ENCODE results near the gene CERS6. TPM values are rescaled to one million over a fixed set of nuclear protein-coding genes. Genes with fewer than 3 reads are reported as not detected.
A peak's percentile ranks its signal among the peaks of the same experiment; 100 is the strongest.

The CERS6 gene
- total and polyA plus RNA-seq, 8 donors: 3.2 to 18.0 (median 7.6) TPM

DNA sequence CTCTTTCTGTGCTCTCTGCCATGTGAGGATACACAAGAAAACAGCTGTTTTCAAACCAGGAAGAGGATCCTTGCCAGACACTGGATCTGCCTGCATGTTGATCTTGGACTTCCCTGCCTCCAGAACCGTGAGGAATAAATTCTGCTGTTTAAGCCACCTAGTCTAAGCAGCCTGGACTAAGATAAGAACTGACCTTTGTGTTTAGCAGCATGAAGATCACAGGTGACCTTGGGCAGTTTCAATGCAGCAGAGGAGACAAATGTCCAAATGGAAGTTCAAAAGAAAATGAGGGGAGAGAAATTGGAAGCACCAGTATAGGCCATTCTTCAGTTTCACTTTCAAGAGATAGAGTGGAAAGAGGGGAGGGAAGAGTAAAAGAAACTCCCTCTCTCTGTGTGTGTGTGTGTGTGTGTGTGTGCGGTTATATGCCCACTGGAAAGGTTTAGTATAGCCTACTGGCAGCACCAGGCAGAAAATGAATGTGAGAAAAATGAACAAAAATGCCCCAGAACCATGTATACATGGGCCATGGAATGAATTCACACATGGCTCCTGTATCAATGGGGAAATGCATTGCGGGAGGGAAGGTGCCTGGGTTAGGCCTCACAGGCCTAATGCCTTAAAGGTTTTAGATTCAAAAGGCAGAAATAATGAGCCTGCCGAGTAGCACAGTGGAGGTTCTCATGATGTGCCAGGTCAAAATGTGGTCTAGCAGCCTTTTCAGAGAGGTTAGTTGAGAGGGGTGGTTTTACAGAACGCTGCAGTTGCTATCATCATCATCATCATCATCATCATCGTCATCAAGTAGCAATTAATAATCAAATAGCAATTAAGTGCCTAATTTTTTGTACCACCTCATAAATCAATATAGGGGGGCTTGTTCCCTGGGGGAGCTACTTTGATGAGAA lies 1.1 kb upstream of the CERS6 start:
- TF ChIP-seq CTCF (IDR thresholded peaks at IDR 0.05): no peak
- no peaks in the 10 kb centered on the region for H3K36me3 ChIP-seq
- no peak overlapping the region for H3K27ac ChIP-seq
- FAIRE-seq (no peak), ATAC-seq (no peak), DNase-seq (no peak)
- 68 to 69% methylated on average over 6 of the region's 6 CpGs for WGBS, 2 donors
- intact Hi-C loops (cut with DNase I): no loop called here
- H3K4me1 ChIP-seq: peaks cover 0 to 6% (median 0%) of the 10 kb centered on the region in 3 donors
- H3K4me3 ChIP-seq: peak overlapping the region in 3 of 4 donors; percentile 58 to 96 (median 91)
- no peaks in the 10 kb centered on the region for H3K27me3 ChIP-seq
- no peaks in the 10 kb centered on the region for H3K9me3 ChIP-seq

DNA sequence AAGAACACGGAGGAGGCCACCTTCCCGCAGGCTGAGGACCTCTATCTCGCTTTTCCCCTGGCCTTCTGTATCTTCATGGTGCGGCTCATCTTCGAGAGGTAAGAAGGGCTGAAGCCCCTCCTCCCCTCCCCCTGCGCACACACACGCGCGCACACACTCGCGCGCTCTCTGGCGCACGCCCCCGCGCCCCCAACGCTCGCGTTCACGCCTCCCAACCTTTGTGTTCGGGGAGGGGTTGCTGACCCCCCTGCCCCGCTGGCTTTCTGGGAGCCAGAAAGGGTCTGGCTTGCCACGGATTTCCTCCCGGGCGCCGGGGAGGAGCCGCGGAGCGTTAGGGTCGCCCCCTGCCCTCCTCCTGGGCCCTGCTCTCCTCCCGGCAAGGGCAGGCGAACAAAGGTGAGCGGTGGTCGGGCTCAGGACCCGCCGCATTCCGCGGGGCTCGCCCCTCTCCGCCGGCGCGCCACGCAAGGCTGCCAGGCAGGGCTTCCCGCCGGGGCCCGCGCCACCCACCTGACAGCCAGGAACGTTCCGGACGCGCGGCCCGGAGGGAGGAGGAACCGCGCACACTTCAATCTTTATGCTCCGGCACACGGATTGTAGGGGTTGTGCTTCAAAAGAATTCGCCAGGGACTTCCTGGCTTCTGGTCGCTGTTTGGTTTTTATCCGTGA lies 583 bp downstream of the CERS6 start:
- peak; percentile 22 to 79 (median 42) for DNase-seq
- WGBS, 2 donors: 0% methylated on average over 55 to 61 of the region's 61 CpGs
- H3K4me1 ChIP-seq: peaks cover 0 to 6% (median 0%) of the 10 kb centered on the region in 3 donors
- TF ChIP-seq CTCF (IDR thresholded peaks at IDR 0.05): no peak
- H3K9me3 ChIP-seq: no peaks in the 10 kb centered on the region
- peak; percentile 58 to 76 (median 68) for ATAC-seq
- no peaks in the 10 kb centered on the region for H3K36me3 ChIP-seq
- peak overlapping the region; percentile 39 to 88 (median 71) for H3K27ac ChIP-seq
- intact Hi-C loops (cut with DNase I): no loop called here
- no peak for FAIRE-seq
- H3K4me3 ChIP-seq: peak overlapping the region; percentile 58 to 96 (median 90)
- H3K27me3 ChIP-seq: no peaks in the 10 kb centered on the region

GRCh38 chr2:168457190-168457895 lies 1.3 kb downstream of the CERS6 start:
- FAIRE-seq (no peak), DNase-seq (no peak), ATAC-seq (no peak)
- TF ChIP-seq CTCF (IDR thresholded peaks at IDR 0.05): no peak
- peak overlapping the region; percentile 58 to 96 (median 90) for H3K4me3 ChIP-seq
- H3K4me1 ChIP-seq: peaks cover 0 to 6% (median 0%) of the 10 kb centered on the region in 3 donors
- H3K27ac ChIP-seq: peak overlapping the region in 2 of 4 donors; percentile 81 to 88
- no peaks in the 10 kb centered on the region for H3K36me3 ChIP-seq
- intact Hi-C loops (cut with DNase I): no loop called here
- no peaks in the 10 kb centered on the region for H3K9me3 ChIP-seq
- no peaks in the 10 kb centered on the region for H3K27me3 ChIP-seq
- WGBS, 2 donors: 13 to 16% methylated on average over 17 of the region's 17 CpGs

GRCh38 chr2:168458139-168458538 lies 2.1 kb downstream of the CERS6 start:
- intact Hi-C loops (cut with DNase I): no loop called here
- TF ChIP-seq CTCF (IDR thresholded peaks at IDR 0.05): no peak
- ATAC-seq (no peak), DNase-seq (no peak), FAIRE-seq (no peak)
- Histone ChIP-seq H3K27ac (no peak overlapping the region), H3K36me3 (no peaks in the 10 kb centered on the region), H3K9me3 (no peaks in the 10 kb centered on the region), H3K4me3 (peak overlapping the region in 2 of 4 donors; percentile 58 to 96), H3K27me3 (no peaks in the 10 kb centered on the region), H3K4me1 (peaks cover 0 to 6% (median 0%) of the 10 kb centered on the region in 3 donors)
- WGBS, 2 donors: 21 to 28% methylated on average over 1 of the region's 1 CpG
